DND-41 (cell line): ENCODE measurements around the gene UBA3.

ENCODE experiments used
- ATAC-seq: fragments of 200-7000 bp; cut with Tn5 transposase; 3 replicates; pipeline ENCODE4 v1.9.1; 2021; ENCODE audit warnings: low read depth; ENCODE audit not compliant: insufficient read depth
- DNase-seq: peaks from one replicate; pipeline ENCODE4 v3.0.0-alpha.2; 2020
- H2AFZ ChIP-seq: 2 replicates; pipeline ENCODE4 v1.6.0; 2012; ENCODE audit warnings: low read depth, low read length
- H3K27ac ChIP-seq: 2 replicates; pipeline ENCODE4 v1.5.1; 2012; ENCODE audit warnings: low read length, inconsistent platforms
- H3K27me3 ChIP-seq: fragments of 200-600 bp; sonication (generic); 2 replicates; pipeline ENCODE4 v1.6.0; 2012; ENCODE audit warnings: low read length, mild to moderate bottlenecking, inconsistent platforms; ENCODE audit not compliant: insufficient read depth, poor library complexity
- H3K36me3 ChIP-seq: 2 replicates; pipeline ENCODE4 v1.5.1; 2012; ENCODE audit warnings: low read length, inconsistent platforms; ENCODE audit not compliant: insufficient read depth
- H3K4me1 ChIP-seq: 2 replicates; pipeline ENCODE4 v1.5.1; 2012; ENCODE audit warnings: mild to moderate bottlenecking, low read length; ENCODE audit not compliant: insufficient read depth
- H3K4me2 ChIP-seq: 2 replicates; pipeline ENCODE4 v1.6.0; 2012; ENCODE audit warnings: mild to moderate bottlenecking, moderate library complexity, low read length, inconsistent platforms; ENCODE audit not compliant: insufficient read depth
- H3K4me3 ChIP-seq, 2 experiments: fragments of 200-600 bp in 1 of 2; shearing (Covaris generic) in 1 of 2; 2 replicates each; pipeline ENCODE4 v1.5.1; 2012 to 2016; ENCODE audit warnings: inconsistent platforms in 2 of 2, low read length in 2 of 2, mild to moderate bottlenecking in 2 of 2, low read depth in 1 of 2, moderate library complexity in 1 of 2
- H3K79me2 ChIP-seq: 2 replicates; pipeline ENCODE4 v1.6.0; 2012; ENCODE audit warnings: low read length, inconsistent platforms; ENCODE audit not compliant: insufficient read depth
- H3K9ac ChIP-seq: 2 replicates; pipeline ENCODE4 v1.6.0; 2012; ENCODE audit warnings: low read depth, mild to moderate bottlenecking, inconsistent platforms, low read length, moderate library complexity
- H3K9me3 ChIP-seq: 2 replicates; pipeline ENCODE4 v1.5.1; 2012; ENCODE audit warnings: low read length, moderate library complexity, mild to moderate bottlenecking, inconsistent platforms; ENCODE audit not compliant: insufficient read depth, severe bottlenecking
- H4K20me1 ChIP-seq: 2 replicates; pipeline ENCODE4 v1.6.0; 2012; ENCODE audit warnings: low read length; ENCODE audit not compliant: insufficient read depth
- EZH2 ChIP-seq: IDR thresholded peaks from 3 replicates; pipeline ENCODE4 v1.6.1; 2012; ENCODE audit warnings: borderline replicate concordance, low read depth, mild to moderate bottlenecking, moderate library complexity, low read length, inconsistent platforms; ENCODE audit not compliant: severe bottlenecking
- TF ChIP-seq, protein P1 (sequence below): IDR thresholded peaks from 2 replicates; pipeline ENCODE4 v1.5.1; 2012; ENCODE audit warnings: borderline replicate concordance, low read length, moderate library complexity, mild to moderate bottlenecking; ENCODE audit not compliant: poor library complexity, severe bottlenecking; ENCODE audit errors: extremely low read depth

Gene UBA3

GRCh38 chr3:69126999-69127398, 46.8 kb upstream of the UBA3 start:
- no peak overlapping the region for H3K4me2 ChIP-seq
- no peak overlapping the region for H3K27ac ChIP-seq
- H3K27me3 ChIP-seq: peaks cover 4% of the 10 kb centered on the region
- no peak overlapping the region for H3K9ac ChIP-seq
- ATAC-seq (no peak), DNase-seq (no peak)
- no peaks in the 10 kb centered on the region for H3K79me2 ChIP-seq
- H3K4me1 ChIP-seq: no peaks in the 10 kb centered on the region
- no peaks in the 10 kb centered on the region for H4K20me1 ChIP-seq
- H3K4me3 ChIP-seq: no peak overlapping the region
- no peaks in the 10 kb centered on the region for H3K36me3 ChIP-seq
- TF ChIP-seq, protein P1, sequence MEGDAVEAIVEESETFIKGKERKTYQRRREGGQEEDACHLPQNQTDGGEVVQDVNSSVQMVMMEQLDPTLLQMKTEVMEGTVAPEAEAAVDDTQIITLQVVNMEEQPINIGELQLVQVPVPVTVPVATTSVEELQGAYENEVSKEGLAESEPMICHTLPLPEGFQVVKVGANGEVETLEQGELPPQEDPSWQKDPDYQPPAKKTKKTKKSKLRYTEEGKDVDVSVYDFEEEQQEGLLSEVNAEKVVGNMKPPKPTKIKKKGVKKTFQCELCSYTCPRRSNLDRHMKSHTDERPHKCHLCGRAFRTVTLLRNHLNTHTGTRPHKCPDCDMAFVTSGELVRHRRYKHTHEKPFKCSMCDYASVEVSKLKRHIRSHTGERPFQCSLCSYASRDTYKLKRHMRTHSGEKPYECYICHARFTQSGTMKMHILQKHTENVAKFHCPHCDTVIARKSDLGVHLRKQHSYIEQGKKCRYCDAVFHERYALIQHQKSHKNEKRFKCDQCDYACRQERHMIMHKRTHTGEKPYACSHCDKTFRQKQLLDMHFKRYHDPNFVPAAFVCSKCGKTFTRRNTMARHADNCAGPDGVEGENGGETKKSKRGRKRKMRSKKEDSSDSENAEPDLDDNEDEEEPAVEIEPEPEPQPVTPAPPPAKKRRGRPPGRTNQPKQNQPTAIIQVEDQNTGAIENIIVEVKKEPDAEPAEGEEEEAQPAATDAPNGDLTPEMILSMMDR: no peak
- no peak overlapping the region for H2AFZ ChIP-seq
- H3K9me3 ChIP-seq: no peaks in the 10 kb centered on the region

- DNase-seq (no peak), ATAC-seq (no peak)
- no peak overlapping the region for H3K9ac ChIP-seq
- TF ChIP-seq, protein P1: no peak
- no peak for TF ChIP-seq EZH2
- H2AFZ ChIP-seq: no peak overlapping the region
- no peak overlapping the region for H3K4me3 ChIP-seq
- H3K9me3 ChIP-seq: no peaks in the 10 kb centered on the region
- peaks cover 4% of the 10 kb centered on the region for H3K27me3 ChIP-seq
- no peak overlapping the region for H3K27ac ChIP-seq
- no peaks in the 10 kb centered on the region for H3K36me3 ChIP-seq
- H3K4me1 ChIP-seq: no peaks in the 10 kb centered on the region
- no peaks in the 10 kb centered on the region for H4K20me1 ChIP-seq
- H3K4me2 ChIP-seq: no peak overlapping the region
- H3K79me2 ChIP-seq: no peaks in the 10 kb centered on the region
These were observed 46.1 kb upstream of the UBA3 start for GRCh38 chr3:69126216-69126615.

DNA sequence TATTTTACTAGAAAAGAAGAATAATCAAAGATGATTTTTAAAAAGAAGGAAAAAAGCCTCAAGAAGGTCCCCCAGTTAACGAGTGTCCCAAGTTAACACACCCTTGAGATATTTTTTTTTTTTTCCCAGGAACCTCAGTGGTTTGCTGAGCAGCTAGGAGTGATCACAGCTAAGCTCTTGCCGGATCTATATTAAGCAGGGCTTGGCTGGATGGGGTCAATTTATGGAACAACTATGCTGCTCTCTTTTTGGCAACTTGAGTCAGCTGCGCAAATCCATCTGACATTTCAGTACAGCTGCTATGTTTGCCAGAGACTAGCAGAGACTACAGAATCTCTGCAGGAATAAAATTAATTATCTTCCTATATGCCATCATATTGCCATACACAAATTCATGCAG, 42.2 kb upstream of the UBA3 start, which contains the start of gene LMOD3:
TSS of gene LMOD3 (minus strand) at position 193 of the 400 bp plus-strand sequence. CDS start 209 bp downstream, outside the sequence.
- no peak within 1 kb of the TSS for H3K4me3 ChIP-seq
- H3K4me2 ChIP-seq: no peak within 1 kb of the TSS
- TF ChIP-seq, protein P1: no peak
- no peak for TF ChIP-seq EZH2
- no peak within 1 kb of the TSS for H3K27ac ChIP-seq
- no peaks in the 10 kb centered on the region for H3K36me3 ChIP-seq
- ATAC-seq (no peak), DNase-seq (no peak)
- H3K4me1 ChIP-seq: no peaks in the 10 kb centered on the region
- H3K9ac ChIP-seq: no peak within 1 kb of the TSS
- no peaks in the 10 kb centered on the region for H3K79me2 ChIP-seq
- H3K27me3 ChIP-seq: peaks cover 4% of the 10 kb centered on the region
- peak within 1 kb of the TSS; percentile 63; the same call in 1 of the 2 replicates for H2AFZ ChIP-seq
- no peaks in the 10 kb centered on the region for H3K9me3 ChIP-seq
- no peaks in the 10 kb centered on the region for H4K20me1 ChIP-seq

DNA sequence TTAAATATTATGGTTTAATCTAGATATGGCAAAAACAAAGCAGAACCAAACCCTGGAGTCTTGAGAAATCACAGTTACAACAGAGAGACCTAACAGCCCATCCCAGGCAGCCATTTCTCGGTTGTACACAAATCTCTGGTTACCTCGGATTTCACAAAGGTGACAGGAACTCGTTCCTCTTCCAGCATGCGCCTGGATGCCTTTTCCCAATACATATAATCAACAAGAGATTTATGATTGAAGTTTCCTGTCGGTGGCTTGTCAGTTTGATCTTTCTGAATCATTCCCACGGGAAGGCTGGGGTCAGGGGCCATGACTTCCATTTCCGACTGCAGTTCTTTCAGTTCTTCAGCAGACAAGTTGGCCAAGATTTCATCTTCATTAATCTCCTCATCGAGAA, 41.8 kb upstream of the UBA3 start:
- no peaks in the 10 kb centered on the region for H3K4me1 ChIP-seq

More for the DNA sequence above, 41.8 kb upstream of the UBA3 start:
- Histone ChIP-seq H3K9ac (no peak overlapping the region), H3K27ac (no peak overlapping the region), H4K20me1 (no peaks in the 10 kb centered on the region), H3K4me2 (no peak overlapping the region), H3K79me2 (no peaks in the 10 kb centered on the region), H2AFZ (no peak overlapping the region), H3K36me3 (no peaks in the 10 kb centered on the region), H3K4me3 (no peak overlapping the region), H3K27me3 (peaks cover under 1% of the 10 kb centered on the region), H3K9me3 (no peaks in the 10 kb centered on the region)
- TF ChIP-seq, protein P1: no peak
- no peak for TF ChIP-seq EZH2
- ATAC-seq (no peak), DNase-seq (no peak)
